ENCODE measurements around the gene TLE7. TPM values are rescaled to one million over a fixed set of nuclear protein-coding genes. Genes with fewer than 3 reads are reported as not detected.

TLE7 gene
- total RNA-seq, 6 experiments from 2014 or later: not detected

DNA sequence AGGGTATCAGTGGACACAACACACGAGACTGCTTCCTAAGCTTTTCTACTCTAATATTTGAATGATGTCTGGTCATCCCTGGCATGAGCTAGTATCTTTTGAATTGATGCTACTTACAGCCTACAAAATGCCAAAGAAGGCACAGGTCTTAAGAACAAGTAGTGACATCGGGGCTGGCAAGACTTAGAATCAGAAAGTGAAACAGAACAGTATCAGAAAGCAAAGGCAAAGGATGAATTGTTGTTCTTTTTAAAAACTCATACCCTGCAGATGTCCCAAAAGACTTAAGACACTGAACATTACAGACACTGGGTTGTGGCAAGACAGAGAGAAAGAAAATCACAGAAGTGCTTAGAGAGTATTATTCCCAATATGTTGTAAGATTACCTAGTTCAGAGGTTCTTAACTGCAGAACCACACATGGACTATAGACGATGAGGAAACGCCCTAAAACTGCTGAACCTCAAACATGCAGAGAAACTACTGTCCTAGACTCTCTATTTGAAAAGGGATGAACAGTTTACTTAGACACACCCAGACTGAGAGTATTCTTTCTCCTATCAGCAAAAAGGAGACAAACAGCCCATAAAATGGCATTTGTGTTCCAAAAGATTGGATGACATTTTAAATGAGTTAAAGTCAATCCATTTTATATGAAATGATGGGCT is 34.7 kb upstream of the TLE7 start:
- H3K4me1 ChIP-seq: no peaks in the 10 kb centered on the region
- TF ChIP-seq, protein P1, sequence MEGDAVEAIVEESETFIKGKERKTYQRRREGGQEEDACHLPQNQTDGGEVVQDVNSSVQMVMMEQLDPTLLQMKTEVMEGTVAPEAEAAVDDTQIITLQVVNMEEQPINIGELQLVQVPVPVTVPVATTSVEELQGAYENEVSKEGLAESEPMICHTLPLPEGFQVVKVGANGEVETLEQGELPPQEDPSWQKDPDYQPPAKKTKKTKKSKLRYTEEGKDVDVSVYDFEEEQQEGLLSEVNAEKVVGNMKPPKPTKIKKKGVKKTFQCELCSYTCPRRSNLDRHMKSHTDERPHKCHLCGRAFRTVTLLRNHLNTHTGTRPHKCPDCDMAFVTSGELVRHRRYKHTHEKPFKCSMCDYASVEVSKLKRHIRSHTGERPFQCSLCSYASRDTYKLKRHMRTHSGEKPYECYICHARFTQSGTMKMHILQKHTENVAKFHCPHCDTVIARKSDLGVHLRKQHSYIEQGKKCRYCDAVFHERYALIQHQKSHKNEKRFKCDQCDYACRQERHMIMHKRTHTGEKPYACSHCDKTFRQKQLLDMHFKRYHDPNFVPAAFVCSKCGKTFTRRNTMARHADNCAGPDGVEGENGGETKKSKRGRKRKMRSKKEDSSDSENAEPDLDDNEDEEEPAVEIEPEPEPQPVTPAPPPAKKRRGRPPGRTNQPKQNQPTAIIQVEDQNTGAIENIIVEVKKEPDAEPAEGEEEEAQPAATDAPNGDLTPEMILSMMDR (IDR thresholded peaks at IDR 0.05): no peak
- TF ChIP-seq POLR2A (IDR thresholded peaks at IDR 0.05): no peak
- no peak for DNase-seq
- H3K27me3 ChIP-seq: no peaks in the 10 kb centered on the region
- no peaks in the 10 kb centered on the region for H3K9me3 ChIP-seq
- H3K27ac ChIP-seq: no peak overlapping the region
- peaks cover 0 to 45% (median 0%) of the 10 kb centered on the region in 4 donors for H3K36me3 ChIP-seq
- 91% methylated on average over 3 of the region's 4 CpGs for WGBS (ENCODE audit: insufficient coverage, low coverage, low lambda C conversion rate, missing lambda C conversion rate)
- H3K4me3 ChIP-seq: no peak overlapping the region
- no peak for ATAC-seq
- intact Hi-C loops (cut with DNase I): no loop called here

DNA sequence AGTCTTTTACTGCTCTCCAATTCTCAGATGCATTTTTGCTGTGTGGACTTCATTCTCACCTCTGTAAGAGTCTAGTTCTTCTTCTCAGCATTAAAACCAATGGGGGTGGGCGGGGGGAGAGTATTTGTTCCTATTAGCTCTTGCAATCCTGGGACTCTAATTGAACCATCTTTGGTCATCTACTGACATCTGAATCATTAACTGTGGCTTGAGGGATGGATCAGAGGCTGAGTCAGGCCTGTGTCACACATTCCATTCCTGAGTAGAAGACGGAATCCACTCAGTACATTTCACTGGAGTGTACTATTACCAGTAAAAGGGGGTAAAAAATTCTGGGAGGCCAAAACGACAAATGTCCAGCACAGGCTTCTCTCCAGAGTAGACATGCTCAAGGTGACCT is 33.0 kb upstream of the TLE7 start:
- intact Hi-C loops (cut with DNase I): no loop called here
- TF ChIP-seq, protein P1 (IDR thresholded peaks at IDR 0.05): no peak
- no peak for TF ChIP-seq POLR2A (IDR thresholded peaks at IDR 0.05)
- WGBS (ENCODE audit: insufficient coverage, low coverage, low lambda C conversion rate, missing lambda C conversion rate): 94% methylated on average over 2 of the region's 3 CpGs

DNA sequence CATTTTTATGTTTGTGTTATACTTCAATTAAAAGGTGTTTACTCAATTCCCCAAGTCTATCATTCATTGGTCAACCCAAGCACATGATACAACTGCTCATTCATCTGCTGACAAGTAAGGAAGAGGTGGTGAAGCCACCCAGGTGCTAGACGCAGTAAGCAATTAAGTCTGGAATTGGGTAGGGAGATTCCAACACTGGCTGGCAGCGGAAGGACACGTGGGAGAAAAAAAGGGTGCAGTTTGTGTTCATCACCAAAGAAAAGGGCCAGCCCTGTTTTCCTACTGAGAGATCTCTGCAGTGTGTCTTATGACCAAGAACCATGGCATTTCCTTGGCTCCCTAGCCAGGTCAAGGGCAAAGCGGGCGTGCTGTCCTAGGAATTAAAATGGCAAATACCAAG is 32.0 kb upstream of the TLE7 start:
- no peaks in the 10 kb centered on the region for H3K4me1 ChIP-seq
- ATAC-seq: no peak
- peaks cover 0 to 40% (median 0%) of the 10 kb centered on the region in 4 donors for H3K36me3 ChIP-seq
- intact Hi-C loops (cut with DNase I): no loop called here
- H3K4me3 ChIP-seq: no peak overlapping the region
- H3K27me3 ChIP-seq: no peaks in the 10 kb centered on the region
- H3K27ac ChIP-seq: no peak overlapping the region
- no peaks in the 10 kb centered on the region for H3K9me3 ChIP-seq
- DNase-seq: no peak
- WGBS (ENCODE audit: insufficient coverage, low coverage, low lambda C conversion rate, missing lambda C conversion rate): 95% methylated on average over 5 of the region's 5 CpGs
- TF ChIP-seq, protein P1 (IDR thresholded peaks at IDR 0.05): no peak
- no peak for TF ChIP-seq POLR2A (IDR thresholded peaks at IDR 0.05)

More for the DNA sequence above, 33.0 kb upstream of the TLE7 start:
- no peak overlapping the region for H3K27ac ChIP-seq
- H3K27me3 ChIP-seq: no peaks in the 10 kb centered on the region
- no peak for ATAC-seq
- no peak for DNase-seq
- H3K36me3 ChIP-seq: peaks cover 0 to 40% (median 0%) of the 10 kb centered on the region in 4 donors
- H3K4me3 ChIP-seq: no peak overlapping the region
- no peaks in the 10 kb centered on the region for H3K4me1 ChIP-seq
- H3K9me3 ChIP-seq: no peaks in the 10 kb centered on the region

DNA sequence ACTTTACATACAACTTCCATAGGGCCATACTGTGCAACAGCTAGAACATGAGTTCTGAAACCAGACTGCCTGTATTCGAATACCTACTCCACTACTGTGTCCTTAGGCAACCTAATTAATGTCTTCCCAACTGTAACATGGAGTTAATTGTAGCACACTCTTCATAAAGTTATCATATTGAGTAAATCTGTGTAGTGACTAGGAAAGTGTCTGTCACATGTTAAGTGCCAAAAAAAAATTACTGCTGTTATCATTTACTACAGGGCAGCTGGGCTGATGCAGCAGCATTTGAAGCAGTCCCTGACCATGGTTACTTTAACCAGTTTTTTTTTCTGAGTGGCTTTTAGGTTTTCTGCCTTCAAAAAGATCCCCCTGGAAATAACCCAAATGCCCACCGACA is 31.1 kb upstream of the TLE7 start:
- H3K4me3 ChIP-seq: no peak overlapping the region
- 80% methylated on average over 2 of the region's 2 CpGs for WGBS (ENCODE audit: insufficient coverage, low coverage, low lambda C conversion rate, missing lambda C conversion rate)
- H3K36me3 ChIP-seq: peaks cover 0 to 31% (median 0%) of the 10 kb centered on the region in 4 donors
- H3K27ac ChIP-seq: no peak overlapping the region
- no peaks in the 10 kb centered on the region for H3K27me3 ChIP-seq
- no peak for DNase-seq
- no peak for ATAC-seq
- H3K4me1 ChIP-seq: no peaks in the 10 kb centered on the region
- TF ChIP-seq, protein P1 (IDR thresholded peaks at IDR 0.05): no peak
- no peak for TF ChIP-seq POLR2A (IDR thresholded peaks at IDR 0.05)
- intact Hi-C loops (cut with DNase I): no loop called here
- no peaks in the 10 kb centered on the region for H3K9me3 ChIP-seq

Data from right lobe of liver (tissue), 6 donors.